ENCODE results near the gene FBN3. TPM values are rescaled to one million over a fixed set of nuclear protein-coding genes. Genes with fewer than 3 reads are reported as not detected.

FBN3 gene
- total RNA-seq, 1 experiment from 2014 or later = 0.10 TPM

GRCh38 chr19:8056533-8056932, 92.9 kb downstream of the FBN3 start:
- POLR2A ChIA-PET = no interaction called here
- no peak for TF ChIP-seq POLR2AphosphoS5 (IDR thresholded peaks at IDR 0.05; ENCODE audit: low read depth, low read length)
- TF ChIP-seq SIN3A (IDR thresholded peaks at IDR 0.05; ENCODE audit: borderline replicate concordance, insufficient read depth, low read depth, low read length) = no peak
- no peak for DNase-seq (ENCODE audit: low read depth, low spot score)
- H3K4me3 ChIP-seq (ENCODE audit: low read depth in 2 of 2, low read length in 2 of 2) = no peak overlapping the region
- H3K27ac ChIP-seq (ENCODE audit: low read length) = no peak overlapping the region
- ATAC-seq = no peak
- in situ Hi-C loops (cut with HindIII; ENCODE audit: low pct_unique_long_range_greater_than_20kb, low sequenced_read_pairs) = no loop called here
- no peaks in the 10 kb centered on the region for H3K4me1 ChIP-seq (ENCODE audit: control insufficient read depth, insufficient read depth, low read length)
- CTCF ChIA-PET = interaction anchor here (0.6 kb wide), 1 partner anchor 136 kb away, joined by 3 read pairs; no protein-coding TSS in a partner anchor
- no peaks in the 10 kb centered on the region for H3K9me3 ChIP-seq (ENCODE audit: control insufficient read depth, insufficient read depth, low read depth, low read length)
- H3K27me3 ChIP-seq (ENCODE audit: control insufficient read depth, insufficient read depth, low read length) = no peaks in the 10 kb centered on the region
- intact Hi-C loops (cut with micrococcal nuclease; ENCODE audit: unreplicated experiment) = no loop called here
- no peaks in the 10 kb centered on the region for H3K36me3 ChIP-seq (ENCODE audit: control insufficient read depth, insufficient read depth, low read length)
- no TSS peak for BruUV-seq (replicated peaks)

- POLR2A ChIA-PET = no interaction called here
- CTCF ChIA-PET = no interaction called here
- Histone ChIP-seq H3K9me3 (ENCODE audit: control insufficient read depth, insufficient read depth, low read depth, low read length) (no peaks in the 10 kb centered on the region), H3K4me1 (ENCODE audit: control insufficient read depth, insufficient read depth, low read length) (no peaks in the 10 kb centered on the region), H3K36me3 (ENCODE audit: control insufficient read depth, insufficient read depth, low read length) (no peaks in the 10 kb centered on the region), H3K27ac (ENCODE audit: low read length) (no peak overlapping the region), H3K27me3 (ENCODE audit: control insufficient read depth, insufficient read depth, low read length) (no peaks in the 10 kb centered on the region), H3K4me3 (ENCODE audit: low read depth in 2 of 2, low read length in 2 of 2) (no peak overlapping the region)
- BruUV-seq (replicated peaks) = no TSS peak
- in situ Hi-C loops (cut with HindIII; ENCODE audit: low pct_unique_long_range_greater_than_20kb, low sequenced_read_pairs) = no loop called here
- intact Hi-C loops (cut with micrococcal nuclease; ENCODE audit: unreplicated experiment) = no loop called here
- DNase-seq (ENCODE audit: low read depth, low spot score) = no peak
- TF ChIP-seq TCF7L2 (IDR thresholded peaks at IDR 0.05; ENCODE audit: low read depth, low read length) (no peak), SIN3A (IDR thresholded peaks at IDR 0.05; ENCODE audit: borderline replicate concordance, insufficient read depth, low read depth, low read length) (no peak), CTCF (IDR thresholded peaks at IDR 0.05) (no peak), POLR2AphosphoS5 (IDR thresholded peaks at IDR 0.05; ENCODE audit: low read depth, low read length) (no peak)
- TF ChIP-seq, protein P1, sequence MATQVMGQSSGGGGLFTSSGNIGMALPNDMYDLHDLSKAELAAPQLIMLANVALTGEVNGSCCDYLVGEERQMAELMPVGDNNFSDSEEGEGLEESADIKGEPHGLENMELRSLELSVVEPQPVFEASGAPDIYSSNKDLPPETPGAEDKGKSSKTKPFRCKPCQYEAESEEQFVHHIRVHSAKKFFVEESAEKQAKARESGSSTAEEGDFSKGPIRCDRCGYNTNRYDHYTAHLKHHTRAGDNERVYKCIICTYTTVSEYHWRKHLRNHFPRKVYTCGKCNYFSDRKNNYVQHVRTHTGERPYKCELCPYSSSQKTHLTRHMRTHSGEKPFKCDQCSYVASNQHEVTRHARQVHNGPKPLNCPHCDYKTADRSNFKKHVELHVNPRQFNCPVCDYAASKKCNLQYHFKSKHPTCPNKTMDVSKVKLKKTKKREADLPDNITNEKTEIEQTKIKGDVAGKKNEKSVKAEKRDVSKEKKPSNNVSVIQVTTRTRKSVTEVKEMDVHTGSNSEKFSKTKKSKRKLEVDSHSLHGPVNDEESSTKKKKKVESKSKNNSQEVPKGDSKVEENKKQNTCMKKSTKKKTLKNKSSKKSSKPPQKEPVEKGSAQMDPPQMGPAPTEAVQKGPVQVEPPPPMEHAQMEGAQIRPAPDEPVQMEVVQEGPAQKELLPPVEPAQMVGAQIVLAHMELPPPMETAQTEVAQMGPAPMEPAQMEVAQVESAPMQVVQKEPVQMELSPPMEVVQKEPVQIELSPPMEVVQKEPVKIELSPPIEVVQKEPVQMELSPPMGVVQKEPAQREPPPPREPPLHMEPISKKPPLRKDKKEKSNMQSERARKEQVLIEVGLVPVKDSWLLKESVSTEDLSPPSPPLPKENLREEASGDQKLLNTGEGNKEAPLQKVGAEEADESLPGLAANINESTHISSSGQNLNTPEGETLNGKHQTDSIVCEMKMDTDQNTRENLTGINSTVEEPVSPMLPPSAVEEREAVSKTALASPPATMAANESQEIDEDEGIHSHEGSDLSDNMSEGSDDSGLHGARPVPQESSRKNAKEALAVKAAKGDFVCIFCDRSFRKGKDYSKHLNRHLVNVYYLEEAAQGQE (IDR thresholded peaks at IDR 0.05; ENCODE audit: insufficient read depth in 1 of 2, low read depth in 2 of 2, low read length in 1 of 2) = no peak
- ATAC-seq = no peak
These were observed 95.2 kb downstream of the FBN3 start for GRCh38 chr19:8054169-8054568.

- in situ Hi-C loops (cut with HindIII; ENCODE audit: low pct_unique_long_range_greater_than_20kb, low sequenced_read_pairs) (no loop called here), intact Hi-C loops (cut with micrococcal nuclease; ENCODE audit: unreplicated experiment) (no loop called here)
- ATAC-seq = no peak
- H3K4me1 ChIP-seq (ENCODE audit: control insufficient read depth, insufficient read depth, low read length) = no peaks in the 10 kb centered on the region
- TF ChIP-seq POLR2AphosphoS5 (IDR thresholded peaks at IDR 0.05; ENCODE audit: low read depth, low read length) = no peak
- CTCF ChIA-PET = no interaction called here
- no peaks in the 10 kb centered on the region for H3K27me3 ChIP-seq (ENCODE audit: control insufficient read depth, insufficient read depth, low read length)
- DNase-seq (ENCODE audit: low read depth, low spot score) = no peak
- POLR2A ChIA-PET = no interaction called here
- H3K27ac ChIP-seq (ENCODE audit: low read length) = no peak within 1 kb of the TSS
- BruUV-seq (replicated peaks) = no TSS peak
- no peaks in the 10 kb centered on the region for H3K9me3 ChIP-seq (ENCODE audit: control insufficient read depth, insufficient read depth, low read depth, low read length)
- H3K36me3 ChIP-seq (ENCODE audit: control insufficient read depth, insufficient read depth, low read length) = no peaks in the 10 kb centered on the region
- H3K4me3 ChIP-seq (ENCODE audit: low read depth in 2 of 2, low read length in 2 of 2) = no peak within 1 kb of the TSS
These were observed 96.9 kb downstream of the FBN3 start, which contains the start of gene CCL25 for GRCh38 chr19:8052464-8052859. Gene CCL25, plus strand, starts transcription at chr19:8052760. Its CDS starts 290 bp downstream, at chr19:8053050.

Data from Panc1 (cell line).